Peyer's patch (tissue), 4 donors: ENCODE results near the gene GNAI3. TPM values are rescaled to one million over a fixed set of nuclear protein-coding genes. Genes with fewer than 3 reads are reported as not detected.

Source experiments
- DNase-seq, 3 donors: peaks; one replicate each; pipeline ENCODE4 v3.0.0-alpha.2; 2017 to 2019
- H3K27ac ChIP-seq, 4 donors: fragments of 200-600 bp; sonication (generic); one replicate each; pipeline ENCODE4 v1.5.1; 2016 to 2019
- H3K27me3 ChIP-seq, 2 donors: fragments of 200-600 bp; sonication (generic); one replicate each; pipeline ENCODE4 v1.5.1; 2019
- H3K36me3 ChIP-seq, 3 donors: fragments of 200-600 bp; sonication (generic); one replicate each; pipeline ENCODE4 v1.5.1; 2016 to 2019
- H3K4me1 ChIP-seq, 4 donors: fragments of 200-600 bp; sonication (generic); one replicate each; pipeline ENCODE4 v1.5.1; 2016 to 2019
- H3K4me3 ChIP-seq, 4 donors: fragments of 200-600 bp; sonication (generic); 1 replicate in 3 of 4; 2 replicates in 1 of 4; pipeline ENCODE4 v1.5.1; 2016 to 2019; ENCODE audit warnings: mild to moderate bottlenecking in 1 of 4
- H3K9me3 ChIP-seq, 4 donors: fragments of 200-600 bp; sonication (generic); one replicate each; pipeline ENCODE4 v1.5.1; 2016 to 2019; ENCODE audit warnings: mild to moderate bottlenecking in 1 of 4
- CTCF ChIP-seq, 6 experiments: fragments of 450-650 bp in 4 of 6; fragments of 200-600 bp in 2 of 6; sonication (generic) in 1 of 6; IDR thresholded peaks; one replicate each; pipeline ENCODE4 v1.5.1; 2017 to 2019; ENCODE audit warnings: antibody characterized with exemption in 6 of 6, mild to moderate bottlenecking in 3 of 6, moderate library complexity in 1 of 6
- POLR2A ChIP-seq, 2 donors: fragments of 450-650 bp; IDR thresholded peaks; one replicate each; pipeline ENCODE4 v1.5.1; 2017; ENCODE audit warnings: antibody characterized with exemption in 2 of 2, mild to moderate bottlenecking in 2 of 2, moderate library complexity in 2 of 2
- total RNA-seq, 4 donors: library from RNA; depleted of rRNA; stranded (reverse); fragments of >200 nt; gene quantifications; one replicate each; pipeline ENCODE4 v1.1.0, GENCODE V29; 2016

The GNAI3 gene
- total RNA-seq, 4 donors from 2014 or later: 4.1 to 6.8 (median 5.8) TPM

DNA sequence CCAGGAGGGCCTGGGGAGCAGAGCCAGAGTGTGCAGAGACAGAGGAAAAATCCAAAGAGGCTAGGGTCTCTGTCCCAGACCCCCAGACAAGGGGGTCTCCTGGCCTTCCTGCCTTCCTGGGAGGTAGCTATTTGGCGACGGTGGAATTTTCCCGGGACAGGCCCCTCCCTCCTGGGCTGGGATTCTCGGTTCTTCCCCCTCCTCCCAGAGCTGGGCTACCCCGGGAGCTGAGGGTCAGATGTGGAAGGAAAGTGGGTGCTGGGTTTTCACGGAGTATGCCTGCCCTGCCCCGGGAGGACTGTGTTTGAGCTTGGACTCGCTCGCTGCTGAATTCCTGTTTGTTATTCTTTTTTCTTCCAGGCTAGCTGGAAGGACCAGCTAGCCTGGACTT, 72.0 kb downstream of the GNAI3 start:
- H3K9me3 ChIP-seq: no peaks in the 10 kb centered on the region
- H3K36me3 ChIP-seq: no peaks in the 10 kb centered on the region
- H3K4me3 ChIP-seq: peak overlapping the region; percentile 50 to 79 (median 66)
- H3K27me3 ChIP-seq: no peaks in the 10 kb centered on the region
- TF ChIP-seq POLR2A (IDR thresholded peaks at IDR 0.05) (no peak), CTCF (IDR thresholded peaks at IDR 0.05) (no peak)
- peak overlapping the region; percentile 73 to 83 (median 80) for H3K27ac ChIP-seq
- no peak for DNase-seq
- H3K4me1 ChIP-seq: peaks cover 0 to 63% (median 17%) of the 10 kb centered on the region in 4 donors

- DNase-seq: peak; percentile 94 to 99 (median 98)
- peak overlapping the region; percentile 50 to 79 (median 66) for H3K4me3 ChIP-seq
- no peak for TF ChIP-seq CTCF (IDR thresholded peaks at IDR 0.05)
- TF ChIP-seq POLR2A (IDR thresholded peaks at IDR 0.05): no peak
- H3K4me1 ChIP-seq: peaks cover 0 to 63% (median 17%) of the 10 kb centered on the region in 4 donors
- no peaks in the 10 kb centered on the region for H3K36me3 ChIP-seq
- H3K27me3 ChIP-seq: no peaks in the 10 kb centered on the region
- H3K9me3 ChIP-seq: no peaks in the 10 kb centered on the region
- H3K27ac ChIP-seq: peak overlapping the region; percentile 73 to 83 (median 80)
These were observed 72.4 kb downstream of the GNAI3 start for GRCh38 chr1:109620841-109621286.

DNA sequence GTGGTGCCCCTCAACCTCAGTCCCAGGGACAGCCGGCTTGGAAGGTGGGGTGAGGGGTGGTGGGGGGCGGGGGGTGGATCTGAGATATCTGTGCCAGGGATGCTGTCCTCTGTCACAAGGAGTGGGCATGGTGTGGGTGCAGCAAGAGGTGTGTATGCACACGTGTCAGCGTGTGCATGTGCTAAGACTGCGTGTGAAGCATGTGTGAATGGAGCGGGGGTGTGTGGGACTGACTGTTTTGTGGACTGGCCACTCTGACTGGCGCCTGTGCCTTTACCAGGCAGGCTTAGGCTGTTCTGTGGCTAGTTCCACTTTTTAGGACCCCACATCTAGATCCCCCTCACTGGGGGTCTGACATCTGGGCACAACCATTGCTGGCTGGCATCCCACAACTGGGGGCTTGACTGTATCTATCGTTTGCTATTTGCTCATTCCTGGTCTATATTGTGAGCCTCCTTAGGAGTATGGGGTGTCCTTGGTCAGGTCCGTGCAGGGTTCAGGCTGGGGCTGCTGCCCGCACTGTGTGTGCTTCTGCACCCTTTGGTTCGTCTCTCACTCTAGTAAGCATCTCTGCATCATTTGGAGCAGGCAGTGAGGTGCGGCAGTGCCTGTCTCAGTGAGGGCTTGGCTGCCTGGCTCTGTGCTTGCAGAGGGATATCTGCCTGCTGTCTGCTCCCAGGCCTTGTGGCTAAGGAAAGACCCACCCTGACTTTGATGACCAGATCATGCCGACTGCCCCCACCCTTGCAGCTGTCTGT, 73.1 kb downstream of the GNAI3 start:
- peak overlapping the region; percentile 50 to 79 (median 66) for H3K4me3 ChIP-seq
- H3K9me3 ChIP-seq: no peaks in the 10 kb centered on the region
- TF ChIP-seq POLR2A (IDR thresholded peaks at IDR 0.05): no peak
- TF ChIP-seq CTCF (IDR thresholded peaks at IDR 0.05): no peak
- H3K36me3 ChIP-seq: peaks cover 0 to 7% (median 0%) of the 10 kb centered on the region in 3 donors
- H3K4me1 ChIP-seq: peaks cover 0 to 63% (median 17%) of the 10 kb centered on the region in 4 donors
- H3K27me3 ChIP-seq: no peaks in the 10 kb centered on the region
- H3K27ac ChIP-seq: peak overlapping the region; percentile 73 to 83 (median 80)
- no peak for DNase-seq

GRCh38 chr1:109622137-109622892, 73.9 kb downstream of the GNAI3 start:
- H3K36me3 ChIP-seq: peaks cover 0 to 14% (median 0%) of the 10 kb centered on the region in 3 donors
- H3K4me1 ChIP-seq: peaks cover 0 to 62% (median 17%) of the 10 kb centered on the region in 4 donors
- no peak overlapping the region for H3K27ac ChIP-seq
- no peaks in the 10 kb centered on the region for H3K9me3 ChIP-seq
- H3K27me3 ChIP-seq: no peaks in the 10 kb centered on the region
- H3K4me3 ChIP-seq: peak overlapping the region in 1 of 4 donors; percentile 74
- no peak for DNase-seq
- no peak for TF ChIP-seq POLR2A (IDR thresholded peaks at IDR 0.05)
- no peak for TF ChIP-seq CTCF (IDR thresholded peaks at IDR 0.05)

- H3K27me3 ChIP-seq: no peaks in the 10 kb centered on the region
- TF ChIP-seq POLR2A (IDR thresholded peaks at IDR 0.05) (no peak), CTCF (IDR thresholded peaks at IDR 0.05) (no peak)
- no peak overlapping the region for H3K4me3 ChIP-seq
- no peak overlapping the region for H3K27ac ChIP-seq
- no peak for DNase-seq
- peaks cover 0 to 20% (median 0%) of the 10 kb centered on the region in 3 donors for H3K36me3 ChIP-seq
- H3K9me3 ChIP-seq: no peaks in the 10 kb centered on the region
- H3K4me1 ChIP-seq: peaks cover 0 to 57% (median 17%) of the 10 kb centered on the region in 4 donors
These were observed 74.5 kb downstream of the GNAI3 start for GRCh38 chr1:109622895-109623294.
